Left renal pelvis (tissue), 4 donors: ENCODE results near the gene ATP8B3. TPM values are rescaled to one million over a fixed set of nuclear protein-coding genes. Genes with fewer than 3 reads are reported as not detected.

Experiments
- DNase-seq, 4 donors: peaks; one replicate each; pipeline ENCODE4 v3.0.0-alpha.2; 2013; ENCODE audit warnings: low read depth in 4 of 4, low spot score in 3 of 4
- polyA plus RNA-seq, 4 donors: library from polyadenylated mRNA; unstranded; fragments of 120-200 nt; gene quantifications; one replicate each; pipeline ENCODE4 v1.2.1, GENCODE V29; 2013; ENCODE audit not compliant: insufficient read length in 4 of 4

Gene ATP8B3
- polyA plus RNA-seq, 4 donors = 0.36 to 2.0 (median 0.64) TPM

DNA sequence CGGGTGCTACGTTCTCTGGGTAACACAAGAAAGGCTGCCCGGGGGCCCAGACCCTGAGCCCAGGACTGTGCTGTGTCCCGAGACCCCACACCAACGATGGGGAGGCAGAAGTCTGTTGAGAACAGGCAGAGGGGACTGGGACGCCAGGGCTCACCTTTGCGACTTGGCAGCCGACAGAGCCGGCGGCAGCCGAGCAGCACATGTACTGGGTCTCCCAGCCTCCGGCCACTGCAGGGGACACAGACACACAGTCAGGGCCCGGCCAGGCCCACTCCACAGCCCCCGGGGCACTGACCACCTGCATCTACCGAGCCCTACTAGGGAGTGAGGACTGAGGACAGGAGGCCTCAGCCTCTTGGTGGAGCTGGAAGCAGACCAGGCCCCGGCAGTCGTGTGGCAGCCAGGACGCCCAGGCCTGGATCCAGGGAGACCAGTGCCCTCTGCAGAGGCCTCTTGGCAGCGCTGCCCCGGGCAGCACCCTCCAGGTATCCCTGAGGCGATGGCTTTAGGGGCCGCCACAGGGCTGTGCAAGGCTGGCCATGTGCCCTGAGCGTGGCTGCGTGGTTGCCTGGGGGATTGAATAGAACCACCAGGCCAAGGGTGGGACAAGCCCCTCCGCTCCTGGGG lies 5.6 kb upstream of the ATP8B3 start:
- no peak for DNase-seq

DNA sequence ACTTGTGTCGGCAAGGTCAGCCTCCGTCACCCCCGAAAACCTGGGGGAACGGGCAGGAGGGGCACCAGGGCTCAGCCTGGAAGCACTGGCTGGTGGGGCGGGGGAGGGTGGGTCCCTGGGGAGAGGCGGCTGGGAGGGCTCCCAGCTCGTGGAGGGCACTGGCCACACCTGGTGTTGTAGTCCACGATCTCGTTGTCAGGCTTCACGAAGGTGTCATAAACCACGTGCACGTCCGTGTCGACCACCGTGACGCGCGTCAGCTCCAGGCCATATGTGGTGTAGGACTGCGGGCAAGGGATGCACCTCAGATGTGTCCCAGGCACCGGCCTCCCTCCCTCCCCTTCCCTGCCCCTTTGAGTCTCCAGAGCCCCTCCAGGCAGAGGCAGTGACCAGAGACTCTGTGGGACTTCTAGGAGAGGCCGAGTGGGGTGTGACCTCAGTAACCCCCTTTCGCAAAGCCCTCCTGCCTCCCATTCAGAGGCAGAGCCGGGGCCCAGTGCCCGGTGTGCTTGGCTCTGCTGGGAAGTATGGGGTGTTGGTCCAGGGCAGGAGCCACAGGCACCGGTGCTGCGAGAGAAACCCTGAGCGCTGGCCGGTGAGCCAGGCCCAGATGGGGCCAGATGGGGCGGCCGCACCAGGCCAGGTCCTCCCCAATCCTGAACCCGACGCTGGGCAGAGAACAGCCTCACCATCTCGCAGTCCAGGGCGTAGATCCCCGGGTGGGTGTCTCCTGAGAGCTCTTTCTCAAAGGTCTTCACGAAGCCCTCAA lies 4.6 kb upstream of the ATP8B3 start:
- DNase-seq = no peak

DNA sequence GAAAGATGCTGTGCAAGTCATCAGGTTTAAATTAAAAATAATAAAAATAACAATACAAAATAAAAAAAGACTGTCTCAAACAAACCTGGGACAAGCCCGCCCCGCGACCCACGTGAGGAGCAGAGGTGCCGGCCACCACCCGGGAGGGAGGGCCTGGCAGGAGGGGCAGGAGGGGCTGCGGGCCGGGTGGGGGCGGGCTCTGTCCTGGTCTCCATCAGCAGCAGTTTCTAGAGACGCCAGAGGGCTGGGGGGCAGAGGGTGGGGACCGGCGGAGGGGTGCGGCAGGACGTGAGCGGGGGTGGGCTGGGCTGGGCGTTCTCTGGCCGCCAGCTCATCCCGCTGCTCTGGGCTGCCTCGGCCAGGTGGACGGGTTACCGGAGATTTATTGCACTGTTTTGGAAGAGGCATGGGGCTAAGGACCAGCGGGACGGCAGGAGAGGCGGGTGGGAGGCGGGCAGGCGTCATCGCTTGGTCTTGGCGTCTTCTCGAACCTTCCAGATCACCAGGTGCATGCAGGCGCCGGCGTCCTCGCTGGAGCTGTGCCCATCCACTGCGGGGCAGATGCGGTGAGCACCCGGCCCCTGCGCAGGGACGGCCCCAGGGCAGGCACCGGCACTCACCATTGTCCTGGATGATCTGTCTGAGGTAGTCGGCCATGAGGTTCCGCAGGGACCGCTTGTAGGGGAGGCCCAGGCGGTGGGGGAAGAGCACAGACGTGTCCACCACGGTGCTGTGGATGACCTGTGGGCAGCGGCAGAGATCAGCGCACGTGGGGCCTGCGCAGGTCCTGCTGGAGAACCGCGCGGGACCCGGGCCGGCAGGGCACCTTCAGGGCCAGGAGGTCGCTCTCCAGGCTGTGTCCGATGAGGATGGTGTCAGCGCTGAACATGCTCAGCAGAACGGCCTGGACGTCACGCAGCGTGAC lies 3.8 kb upstream of the ATP8B3 start:
- DNase-seq = no peak

DNA sequence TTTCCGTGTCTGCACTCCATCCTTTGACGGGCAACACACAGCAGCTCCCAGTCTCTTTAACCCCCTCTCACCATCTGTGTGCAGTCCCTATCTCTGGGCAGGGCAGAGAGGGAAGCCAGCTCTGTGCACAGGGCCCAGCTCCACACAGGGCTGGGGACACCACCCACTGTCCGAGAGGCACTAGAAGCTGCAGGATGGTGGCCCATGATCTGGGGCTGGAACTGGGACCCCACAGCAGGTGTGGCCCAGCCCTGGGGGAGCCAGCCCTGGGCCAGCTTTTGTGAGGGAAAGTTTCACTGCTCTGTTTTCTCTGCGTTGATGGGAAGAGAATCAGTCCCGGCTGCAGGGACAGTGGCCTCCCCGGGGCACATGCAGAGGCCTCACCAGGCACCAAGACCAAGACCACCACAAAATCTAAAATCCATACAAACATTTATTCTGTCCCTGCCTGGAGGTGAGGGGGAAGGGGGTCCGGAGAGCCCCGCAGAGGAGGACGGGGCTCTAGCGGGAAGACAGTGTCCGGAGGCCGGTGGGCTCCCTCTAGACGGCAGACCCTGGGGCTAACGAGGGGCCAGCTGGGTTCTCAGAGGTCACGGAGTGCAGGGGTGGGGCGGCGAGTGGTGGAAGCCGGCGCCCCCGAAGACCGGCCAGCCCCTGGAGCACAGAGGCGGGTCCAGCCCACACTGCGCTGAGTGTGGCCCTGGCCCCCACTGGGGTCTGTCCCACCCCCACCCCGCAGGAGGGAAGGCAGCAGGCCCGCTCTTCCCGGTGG lies 2.9 kb upstream of the ATP8B3 start:
- DNase-seq = no peak

DNA sequence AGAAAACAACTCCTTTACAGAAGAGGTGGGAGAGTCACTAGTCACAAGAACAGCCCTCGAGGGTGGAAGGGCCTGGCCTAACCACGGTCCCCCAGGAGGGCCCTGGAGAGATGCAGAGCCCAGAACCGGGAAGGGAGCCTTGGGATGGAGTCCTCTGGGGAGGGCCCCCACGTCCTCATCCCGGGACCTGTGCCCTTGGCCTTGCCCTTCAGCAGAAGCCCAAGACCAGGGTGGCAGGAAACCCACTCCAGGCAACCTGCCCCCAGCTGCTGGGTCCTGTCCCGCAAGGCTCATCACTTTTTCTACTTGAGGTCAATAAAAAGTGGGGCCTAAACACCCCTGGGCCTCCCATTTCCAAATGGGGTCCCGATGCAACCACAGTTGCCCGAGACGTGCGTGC lies 2.3 kb upstream of the ATP8B3 start:
- DNase-seq = no peak

DNA sequence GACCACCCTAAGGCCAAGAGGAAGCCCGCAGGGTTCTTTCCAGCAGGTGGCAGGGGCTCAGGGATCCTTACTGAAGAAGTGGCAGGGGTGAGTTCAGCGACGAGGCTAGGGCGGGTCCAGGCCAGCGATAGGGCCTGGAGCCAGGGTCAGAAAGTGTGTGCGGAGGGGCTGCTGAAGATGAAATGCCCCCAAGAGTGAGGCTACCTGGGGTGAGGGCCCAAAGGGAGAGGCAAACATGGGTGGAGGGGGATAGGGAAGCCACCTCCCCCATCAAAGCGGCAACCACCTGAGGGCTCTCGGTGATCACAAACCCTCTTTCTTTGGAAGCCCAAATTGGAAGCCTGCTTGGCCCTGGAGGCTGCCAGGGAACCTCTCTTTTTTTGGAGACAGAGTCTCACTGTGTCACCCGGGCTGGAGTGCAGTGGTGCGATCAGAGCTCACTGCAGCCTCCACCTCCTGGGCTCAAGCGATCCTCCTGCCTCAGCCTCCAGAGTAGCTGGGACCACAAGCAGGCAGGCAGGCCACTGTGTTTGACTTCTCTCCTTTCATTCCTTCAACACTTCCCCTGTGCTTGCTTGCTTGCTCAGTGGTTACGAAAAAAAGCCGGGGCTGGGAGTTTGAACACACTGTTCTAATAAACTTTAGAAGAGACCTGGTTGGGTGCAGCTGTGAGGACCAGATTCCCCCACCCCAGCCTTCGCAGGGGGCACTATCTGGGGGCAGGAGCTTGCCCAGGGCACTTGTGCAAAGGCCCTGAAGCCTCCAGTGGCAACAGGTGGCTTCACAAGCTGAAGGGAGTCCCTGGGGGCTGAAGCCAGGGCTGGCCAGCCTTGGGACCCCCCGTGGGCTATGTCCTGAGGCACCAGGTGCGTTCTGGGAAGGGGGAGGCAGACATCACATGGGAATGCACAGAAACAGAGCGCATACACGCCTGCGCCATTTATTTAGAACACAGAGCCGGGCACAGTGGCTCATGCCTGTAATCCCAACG lies 1.4 kb upstream of the ATP8B3 start:
- no peak for DNase-seq

DNA sequence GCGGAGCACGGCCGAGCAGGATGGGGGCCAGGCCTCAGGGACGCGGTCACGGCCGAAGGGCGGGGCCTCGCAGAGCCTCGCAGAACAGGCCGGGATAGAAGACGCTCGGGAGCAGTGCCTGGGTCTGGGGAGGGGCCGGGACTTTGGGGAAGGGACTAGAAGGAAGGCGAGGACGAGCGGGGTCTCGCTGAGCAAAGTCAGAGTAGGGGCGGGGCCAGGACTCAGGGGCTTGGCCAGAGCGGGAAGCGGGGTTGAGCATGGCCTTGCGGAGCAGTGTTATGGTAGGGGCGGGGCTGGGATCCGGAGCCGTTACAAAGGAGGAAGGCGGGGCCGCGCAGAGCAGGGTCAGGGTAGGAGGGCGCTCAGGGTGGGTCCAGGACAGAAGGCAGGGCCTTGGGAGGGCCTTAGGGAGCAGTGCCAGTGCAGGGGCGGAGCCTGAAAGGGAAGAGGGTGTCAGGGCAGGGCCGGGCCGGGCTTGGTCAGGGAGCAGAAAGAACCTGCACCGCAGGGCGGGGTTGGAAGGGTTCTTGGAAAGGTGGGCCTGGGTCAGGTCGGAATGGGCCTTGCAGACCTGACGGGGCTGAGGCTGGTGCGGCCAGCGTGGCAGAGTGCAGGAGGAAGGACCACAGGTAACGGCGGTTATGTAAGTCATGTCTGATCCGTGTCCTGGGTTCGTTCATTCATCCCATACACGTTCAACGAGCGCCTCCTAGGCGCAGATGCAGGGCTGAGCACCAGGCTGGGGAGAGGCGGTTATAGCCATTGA lies 533 bp upstream of the ATP8B3 start:
- DNase-seq = peak in 3 of 4 donors; percentile 41 to 57 (median 53)

DNA sequence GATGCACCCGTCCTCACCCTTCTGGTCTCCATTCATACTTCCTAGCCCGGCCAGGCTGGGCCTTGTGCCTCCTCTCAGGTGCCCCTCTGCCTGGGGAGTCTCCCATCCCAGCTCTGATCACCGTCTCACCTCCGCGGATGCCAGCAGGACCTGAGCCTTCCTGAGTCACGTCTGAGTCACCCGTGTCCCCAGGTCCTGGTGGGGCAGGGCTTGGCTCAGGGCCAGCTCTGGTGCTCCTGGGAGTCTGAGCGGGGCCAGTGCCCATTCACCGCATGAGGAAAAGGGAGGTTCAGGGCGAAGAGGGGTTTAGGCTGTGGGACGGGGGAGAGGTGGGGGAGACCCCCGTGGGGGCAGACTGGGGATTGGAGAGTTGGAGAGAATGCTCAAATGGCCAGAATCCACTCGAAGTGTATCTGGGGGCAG lies 593 bp downstream of the ATP8B3 start:
- no peak for DNase-seq

DNA sequence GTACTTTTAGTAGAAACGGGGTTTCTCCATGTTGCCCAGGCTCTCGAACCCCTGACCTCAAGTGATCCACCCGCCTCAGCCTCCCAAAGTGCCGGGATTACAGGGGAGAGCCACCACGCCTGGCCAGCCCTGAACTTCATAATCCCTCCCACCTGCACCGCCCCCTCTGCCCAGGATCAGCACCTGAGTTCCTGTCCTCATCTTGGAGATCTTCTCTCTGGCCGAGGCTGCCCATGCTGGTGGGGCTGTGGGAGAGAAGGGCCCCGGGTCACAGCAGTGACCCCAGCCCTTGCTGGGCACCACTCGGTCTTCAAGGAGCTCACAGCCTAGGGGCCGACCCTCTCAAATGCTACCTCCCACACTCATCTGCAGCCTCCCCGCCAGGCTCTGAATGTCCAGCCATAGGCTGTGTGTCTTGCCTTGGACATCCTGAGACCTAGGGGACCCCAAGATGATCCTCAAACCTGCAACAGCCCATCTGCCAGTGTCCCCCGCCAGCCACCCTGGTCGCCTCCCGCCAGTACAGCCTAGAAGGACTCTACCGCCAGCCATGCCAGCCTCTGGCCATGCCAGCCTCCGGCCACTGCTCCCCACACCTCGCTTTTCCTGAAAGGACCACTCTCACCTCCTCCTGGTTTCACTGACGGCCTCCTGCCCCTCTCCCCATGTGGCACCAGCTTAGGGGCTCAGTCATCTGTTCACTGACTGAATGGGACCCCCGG lies 1.5 kb downstream of the ATP8B3 start:
- no peak for DNase-seq

DNA sequence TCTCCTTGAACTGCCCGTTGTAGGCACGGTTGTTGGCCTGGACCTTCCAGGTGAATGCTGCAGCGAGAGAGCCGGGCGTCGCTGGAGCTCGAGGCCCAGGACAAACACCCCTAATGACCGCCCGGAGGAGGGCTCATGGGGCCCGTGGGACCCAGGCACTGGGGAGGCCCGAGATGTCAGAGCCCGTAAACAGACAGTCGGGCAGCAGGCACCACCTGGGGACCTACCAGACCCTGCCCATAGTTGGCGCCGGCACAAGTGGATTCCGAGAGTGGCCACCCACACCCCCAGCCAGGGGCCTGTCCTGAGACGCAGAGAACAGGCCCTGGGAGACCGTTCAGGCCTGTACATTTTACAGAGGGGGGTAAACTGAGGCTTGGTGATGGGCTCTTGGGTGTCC lies 2.4 kb downstream of the ATP8B3 start:
- no peak for DNase-seq

DNA sequence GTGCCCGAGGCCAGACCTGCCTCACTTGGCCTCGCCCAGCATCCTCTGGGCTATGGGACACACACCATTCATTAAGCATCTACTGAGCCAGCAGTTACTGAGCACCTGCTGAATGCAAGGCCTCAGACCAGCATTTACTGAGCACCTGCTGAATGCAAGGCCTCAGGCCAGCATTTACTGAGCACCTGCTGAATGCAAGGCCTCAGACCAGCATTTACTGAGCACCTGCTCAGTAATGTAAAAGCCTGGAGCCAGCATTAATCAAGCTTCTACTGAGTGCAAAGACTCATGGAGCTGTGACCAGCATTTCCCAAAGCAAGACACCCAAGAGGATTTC lies 3.7 kb downstream of the ATP8B3 start:
- no peak for DNase-seq

DNA sequence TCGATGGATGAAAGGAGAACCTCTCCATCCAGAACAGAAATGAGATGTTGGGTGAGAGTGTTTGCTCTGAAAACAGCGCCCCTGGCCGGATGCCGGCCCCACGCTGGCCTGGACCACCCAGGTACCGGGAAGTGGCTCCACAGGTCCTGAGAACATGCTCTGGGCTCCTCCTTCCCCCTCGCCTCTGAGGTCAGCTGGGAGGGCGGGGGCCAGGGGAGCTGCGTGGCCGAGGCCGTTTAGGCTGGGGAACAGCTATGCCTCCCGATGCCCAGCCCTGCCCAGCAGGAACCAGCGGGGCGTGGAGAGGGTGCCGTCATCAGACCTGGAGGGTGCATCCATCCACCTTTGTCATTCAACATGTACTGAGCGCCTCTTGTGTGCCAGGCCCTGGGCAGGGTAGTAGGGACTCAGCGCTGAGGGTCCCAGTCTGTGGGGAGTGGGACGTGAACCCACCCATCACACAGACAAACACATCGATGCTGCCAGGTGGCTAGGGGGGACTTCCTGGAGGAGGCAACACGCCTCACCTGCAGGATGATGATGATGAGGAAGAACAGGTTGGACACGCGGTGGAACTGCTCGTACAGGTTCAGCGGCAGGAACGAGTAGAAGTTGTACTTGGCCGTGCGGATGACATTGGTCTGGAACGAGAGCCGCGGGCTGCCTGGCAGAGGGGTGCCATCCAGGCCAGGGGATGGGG lies 4.2 kb downstream of the ATP8B3 start:
- no peak for DNase-seq

DNA sequence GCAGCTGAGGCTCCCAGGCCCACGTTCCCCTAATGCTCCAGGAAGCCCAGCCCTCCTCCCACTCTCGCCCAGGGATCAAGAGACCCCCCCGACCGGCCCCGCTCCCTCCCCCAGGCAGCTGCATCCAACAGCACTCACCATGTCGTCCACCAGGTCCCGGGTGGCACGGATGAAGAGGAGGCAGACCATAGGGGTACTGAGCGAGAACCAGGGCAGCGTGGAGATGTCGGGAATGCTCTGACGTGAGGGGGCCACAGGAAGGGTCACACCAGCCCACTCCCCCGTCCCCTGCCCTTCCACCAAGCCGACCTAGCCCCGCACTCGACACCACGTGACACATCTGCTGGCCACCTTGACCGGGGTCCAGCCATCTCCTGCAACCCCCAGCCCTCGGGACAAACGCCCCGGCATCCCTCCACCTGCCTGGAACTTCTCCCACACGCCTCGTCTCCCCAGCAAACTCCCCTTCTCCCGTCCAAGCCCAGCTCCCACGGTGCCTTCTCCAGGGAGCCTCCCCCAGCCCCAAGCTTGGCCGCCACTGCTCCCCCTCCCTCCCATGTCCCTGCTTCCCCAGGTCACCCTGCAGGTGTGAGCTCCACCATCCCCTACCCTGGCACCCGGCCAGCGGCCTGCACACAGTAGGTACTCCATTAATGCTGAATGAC lies 4.9 kb downstream of the ATP8B3 start:
- no peak for DNase-seq

DNA sequence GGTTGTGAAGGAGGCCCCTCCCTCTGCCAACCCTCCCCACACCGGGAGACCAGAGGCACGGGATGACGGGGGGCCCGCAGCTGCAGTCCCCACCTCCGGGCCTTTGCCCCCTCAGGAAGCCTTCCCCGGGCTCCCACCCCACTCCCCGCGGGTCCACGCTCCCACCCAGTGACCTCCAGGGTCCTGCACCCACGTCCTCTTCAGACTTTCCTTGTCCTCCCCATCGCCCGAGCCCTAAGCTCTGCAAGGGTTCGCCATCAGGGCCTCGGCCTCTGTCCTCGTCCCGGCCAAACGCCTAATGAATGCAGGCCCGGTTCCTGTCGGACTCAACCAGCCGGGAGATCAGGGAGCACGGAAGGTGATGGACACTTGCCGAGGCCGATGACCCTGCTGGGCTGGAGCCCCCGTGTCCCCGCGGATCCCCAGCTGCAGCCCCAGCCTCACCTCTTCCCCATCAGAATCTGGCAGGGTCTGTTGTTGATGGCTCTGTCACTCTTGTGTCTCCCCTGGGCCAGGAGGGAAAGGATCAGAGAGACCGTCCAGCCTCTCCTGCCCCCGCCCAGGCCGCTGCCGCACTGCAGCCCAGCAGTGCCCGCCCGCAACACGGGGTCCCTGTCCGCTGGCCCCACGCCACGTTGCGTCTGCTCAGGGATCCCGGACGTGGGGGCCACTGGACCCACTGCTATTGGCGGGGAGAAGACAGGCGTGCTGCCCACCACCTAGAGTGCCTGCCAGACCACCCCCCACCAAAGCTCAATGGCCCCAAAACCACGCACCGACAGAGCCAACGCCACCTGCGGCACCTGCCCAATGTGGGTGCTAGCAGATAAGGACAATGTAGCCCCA lies 5.7 kb downstream of the ATP8B3 start:
- no peak for DNase-seq

DNA sequence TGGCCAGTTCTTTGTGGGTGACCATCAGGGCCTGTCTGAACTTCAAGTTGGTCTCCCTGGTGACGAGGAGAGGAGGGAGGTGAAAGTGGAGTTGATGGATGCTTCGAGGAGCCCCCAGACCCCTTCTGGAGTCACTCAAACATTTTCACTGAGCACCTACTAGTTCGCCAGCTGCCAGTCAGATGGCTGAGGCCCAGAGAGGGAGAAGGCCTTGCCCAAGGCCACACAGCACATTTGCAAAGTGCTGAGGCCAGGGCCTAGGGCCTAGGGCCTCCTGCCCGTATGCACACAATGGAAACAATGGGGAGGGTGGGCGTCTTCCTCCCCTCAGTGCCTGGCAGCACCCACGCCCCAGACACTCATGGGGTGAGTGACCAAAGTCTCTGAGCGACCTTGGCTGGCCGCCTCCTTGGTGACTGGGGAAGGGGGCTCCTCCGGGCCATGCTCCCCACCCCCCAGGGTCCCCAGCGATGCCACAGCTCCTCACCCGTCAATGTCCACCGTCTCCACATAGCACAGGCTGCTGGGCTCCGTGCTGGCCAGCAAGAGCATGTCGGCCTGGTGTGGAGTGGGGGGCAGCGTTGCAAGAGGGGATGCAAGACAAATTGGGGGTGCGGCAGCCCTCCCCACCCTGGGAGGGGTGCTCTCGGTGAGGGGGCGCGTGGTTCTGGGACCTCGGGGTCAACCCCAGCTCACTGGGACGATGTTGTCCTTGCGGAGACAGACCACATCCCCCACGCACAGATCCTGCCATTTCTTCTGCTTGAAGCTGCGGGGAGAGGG lies 6.5 kb downstream of the ATP8B3 start:
- no peak for DNase-seq
